HEK293 (cell line): Measurements from ENCODE around the gene TP53I3.

Experiments
- HOXC10 ChIP-seq: sonication (generic); formaldehyde crosslinking; IDR thresholded peaks from 2 replicates; pipeline ENCODE4 v1.8.1; 2023; ENCODE audit warnings: mild to moderate bottlenecking, missing genetic modification reagents
- KLF10 ChIP-seq: fragments of 450-650 bp; IDR thresholded peaks from 2 replicates; pipeline ENCODE4 v1.5.1; 2018; ENCODE audit warnings: missing biosample characterization, mild to moderate bottlenecking, missing genetic modification characterization
- KLF8 ChIP-seq: fragments of 450-650 bp; formaldehyde crosslinking; IDR thresholded peaks from 2 replicates; pipeline ENCODE4 v1.5.1; 2016; ENCODE audit warnings: missing biosample characterization, missing genetic modification characterization
- OVOL3 ChIP-seq: fragments of 450-650 bp; formaldehyde crosslinking; IDR thresholded peaks from 2 replicates; pipeline ENCODE4 v1.5.1; 2016; ENCODE audit warnings: missing biosample characterization, missing genetic modification characterization
- PRDM1 ChIP-seq: fragments of 450-650 bp; formaldehyde crosslinking; IDR thresholded peaks from 2 replicates; pipeline ENCODE4; 2016; ENCODE audit warnings: missing biosample characterization, missing genetic modification characterization
- SCRT2 ChIP-seq: fragments of 450-650 bp; formaldehyde crosslinking; IDR thresholded peaks from 2 replicates; pipeline ENCODE4 v1.5.1; 2016; ENCODE audit warnings: missing biosample characterization, missing genetic modification characterization
- ZBTB20 ChIP-seq: fragments of 450-650 bp; formaldehyde crosslinking; IDR thresholded peaks from 2 replicates; pipeline ENCODE4 v1.5.1; 2016; ENCODE audit warnings: missing biosample characterization, missing genetic modification characterization
- ZNF112 ChIP-seq: fragments of 450-650 bp; formaldehyde crosslinking; IDR thresholded peaks from 2 replicates; pipeline ENCODE4 v1.5.0; 2017; ENCODE audit warnings: missing biosample characterization, missing genetic modification characterization
- ZNF114 ChIP-seq: fragments of 450-650 bp; formaldehyde crosslinking; IDR thresholded peaks from 2 replicates; pipeline ENCODE4 v1.5.0; 2017; ENCODE audit warnings: missing biosample characterization, missing genetic modification characterization
- ZNF175 ChIP-seq: fragments of 450-650 bp; formaldehyde crosslinking; IDR thresholded peaks from 2 replicates; pipeline ENCODE4 v1.5.1; 2016; ENCODE audit warnings: missing biosample characterization, missing genetic modification characterization
- ZNF19 ChIP-seq: fragments of 450-650 bp; formaldehyde crosslinking; IDR thresholded peaks from 2 replicates; pipeline ENCODE4; 2016; ENCODE audit warnings: missing biosample characterization, missing genetic modification characterization, low read depth
- ZNF221 ChIP-seq: fragments of 450-650 bp; formaldehyde crosslinking; IDR thresholded peaks from 2 replicates; pipeline ENCODE4 v1.5.1; 2017; ENCODE audit warnings: missing biosample characterization, missing genetic modification characterization, borderline replicate concordance
- ZNF302 ChIP-seq: fragments of 450-650 bp; formaldehyde crosslinking; IDR thresholded peaks from 2 replicates; pipeline ENCODE4 v1.5.1; 2016; ENCODE audit warnings: missing biosample characterization, missing genetic modification characterization, low read depth
- ZNF324 ChIP-seq: fragments of 450-650 bp; formaldehyde crosslinking; IDR thresholded peaks from 2 replicates; pipeline ENCODE4 v1.5.1; 2016; ENCODE audit warnings: missing biosample characterization, missing genetic modification characterization
- ZNF354C ChIP-seq: fragments of 450-650 bp; formaldehyde crosslinking; IDR thresholded peaks from 2 replicates; pipeline ENCODE4 v1.5.1; 2016; ENCODE audit warnings: missing biosample characterization, missing genetic modification characterization, low read depth, borderline replicate concordance
- ZNF416 ChIP-seq: fragments of 450-650 bp; formaldehyde crosslinking; IDR thresholded peaks from 2 replicates; pipeline ENCODE4 v1.5.1; 2016; ENCODE audit warnings: missing biosample characterization, missing genetic modification characterization
- ZNF521 ChIP-seq: fragments of 450-650 bp; formaldehyde crosslinking; IDR thresholded peaks from 2 replicates; pipeline ENCODE4 v1.5.1; 2017; ENCODE audit warnings: missing biosample characterization, mild to moderate bottlenecking, missing genetic modification characterization
- ZNF558 ChIP-seq: fragments of 450-650 bp; formaldehyde crosslinking; IDR thresholded peaks from 2 replicates; pipeline ENCODE4 v1.5.1; 2016; ENCODE audit warnings: missing biosample characterization, missing genetic modification characterization
- ZNF621 ChIP-seq: fragments of 450-650 bp; formaldehyde crosslinking; IDR thresholded peaks from 2 replicates; pipeline ENCODE4 v1.5.1; 2017; ENCODE audit warnings: missing biosample characterization, missing genetic modification characterization
- ZNF623 ChIP-seq: fragments of 450-650 bp; formaldehyde crosslinking; IDR thresholded peaks from 2 replicates; pipeline ENCODE4 v1.5.1; 2016; ENCODE audit warnings: missing biosample characterization, missing genetic modification characterization
- ZNF624 ChIP-seq: fragments of 450-650 bp; formaldehyde crosslinking; IDR thresholded peaks from 2 replicates; pipeline ENCODE4 v1.5.1; 2017; ENCODE audit warnings: missing biosample characterization, missing genetic modification characterization
- ZNF629 ChIP-seq: fragments of 450-650 bp; formaldehyde crosslinking; IDR thresholded peaks from 2 replicates; pipeline ENCODE4 v1.5.1; 2017; ENCODE audit warnings: missing biosample characterization, missing genetic modification characterization
- ZNF707 ChIP-seq: fragments of 450-650 bp; formaldehyde crosslinking; IDR thresholded peaks from 2 replicates; pipeline ENCODE4 v1.5.1; 2016; ENCODE audit warnings: missing biosample characterization, missing genetic modification characterization
- ZNF747 ChIP-seq: fragments of 450-650 bp; formaldehyde crosslinking; IDR thresholded peaks from 2 replicates; pipeline ENCODE4 v1.5.1; 2016; ENCODE audit warnings: missing biosample characterization, missing genetic modification characterization
- ZNF777 ChIP-seq: fragments of 450-650 bp; formaldehyde crosslinking; IDR thresholded peaks from 2 replicates; pipeline ENCODE4 v1.5.1; 2017; ENCODE audit warnings: missing biosample characterization, missing genetic modification characterization, borderline replicate concordance
- TF ChIP-seq, protein P1 (sequence below): sonication (generic); formaldehyde crosslinking; IDR thresholded peaks from 2 replicates; pipeline ENCODE4 v1.8.1; 2022; ENCODE audit warnings: mild to moderate bottlenecking, moderate library complexity, missing genetic modification reagents
- TF ChIP-seq, protein P2 (sequence below): fragments of 450-650 bp; formaldehyde crosslinking; IDR thresholded peaks from 2 replicates; pipeline ENCODE4 v1.5.1; 2017; ENCODE audit warnings: missing biosample characterization, missing genetic modification characterization
- TF ChIP-seq, protein P3 (sequence below): fragments of 450-650 bp; formaldehyde crosslinking; IDR thresholded peaks from 2 replicates; pipeline ENCODE4 v1.5.1; 2016; ENCODE audit warnings: missing biosample characterization, missing genetic modification characterization
- TF ChIP-seq, protein P4 (sequence below): fragments of 450-650 bp; formaldehyde crosslinking; IDR thresholded peaks from 2 replicates; pipeline ENCODE4 v1.5.1; 2017; ENCODE audit warnings: missing biosample characterization, mild to moderate bottlenecking, missing genetic modification characterization, moderate library complexity
- TF ChIP-seq, protein P5 (sequence below): fragments of 450-650 bp; formaldehyde crosslinking; IDR thresholded peaks from 2 replicates; pipeline ENCODE4 v1.5.1; 2016; ENCODE audit warnings: missing biosample characterization, missing genetic modification characterization
- TF ChIP-seq, protein P6 (sequence below): fragments of 450-650 bp; formaldehyde crosslinking; IDR thresholded peaks from 2 replicates; pipeline ENCODE4 v1.5.1; 2016; ENCODE audit warnings: missing biosample characterization, missing genetic modification characterization

The TP53I3 gene

DNA sequence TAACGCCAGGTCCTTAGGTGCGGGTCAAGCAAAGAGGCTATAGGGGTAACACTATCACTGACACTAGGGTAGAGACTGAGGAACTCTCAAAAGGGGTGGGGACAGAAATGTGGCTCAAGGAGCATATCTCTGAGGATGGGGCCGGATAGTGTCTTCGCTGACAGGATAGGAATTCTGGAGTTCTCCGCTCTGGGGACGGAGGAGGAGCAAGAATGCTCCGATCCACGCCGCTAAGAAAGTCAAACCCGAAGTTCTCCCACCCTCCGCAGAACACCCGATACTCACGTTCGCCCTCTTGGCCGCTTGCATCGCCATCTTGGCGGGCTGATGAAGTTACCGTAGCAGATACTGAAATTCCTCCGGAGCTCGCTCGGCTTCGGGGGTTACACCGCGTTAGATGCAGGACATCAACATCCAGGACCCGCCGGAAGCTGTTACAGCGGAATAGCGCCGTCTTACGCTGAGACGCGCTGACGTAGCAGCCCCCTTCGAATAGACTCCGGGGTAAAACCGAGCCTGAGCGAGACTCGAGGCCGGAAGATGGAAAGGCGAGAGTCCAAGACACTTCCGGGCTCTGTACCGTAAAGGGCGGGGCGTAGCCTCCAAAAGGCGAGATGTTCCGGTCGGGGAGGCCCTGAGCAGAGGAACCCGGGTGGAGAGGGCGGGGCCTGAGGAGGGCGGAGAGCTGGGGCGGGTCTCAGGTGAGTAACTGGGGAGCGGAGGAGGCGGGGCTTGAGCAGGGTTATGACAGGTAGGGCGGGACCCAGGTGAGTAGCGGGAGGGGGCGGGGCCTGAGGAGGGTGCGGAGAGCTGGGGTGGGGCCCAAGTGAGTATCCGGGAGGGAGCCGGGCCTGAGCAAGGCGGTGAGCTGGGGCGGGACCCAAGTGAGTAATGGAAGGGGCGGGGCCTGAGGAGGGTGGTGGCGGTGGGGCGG lies 8.5 kb downstream of the TP53I3 start, which contains the start of gene SF3B6 (continued):
- TF ChIP-seq ZNF19 (no peak), ZNF623 (tag by site-specific recombination) (no peak), KLF8 (tag by site-specific recombination) (peak; percentile 95), SCRT2 (no peak), ZNF221 (tag by site-specific recombination) (no peak), ZNF777 (tag by site-specific recombination) (no peak), PRDM1 (tag by site-specific recombination) (no peak), ZNF114 (tag by site-specific recombination) (no peak), OVOL3 (0 out of 2 replicates have a peak, but pooled peaks have one; percentile 17), ZNF324 (tag by site-specific recombination) (peak; percentile 80), HOXC10 (CRISPR knock-in tag) (no peak), ZNF416 (no peak), ZNF624 (tag by site-specific recombination) (no peak), ZNF629 (peak; percentile 95), ZNF747 (no peak), ZNF175 (tag by site-specific recombination) (no peak), ZNF521 (no peak), KLF10 (tag by site-specific recombination) (peak; percentile 56; the same call in 1 of the 2 replicates), ZNF707 (tag by site-specific recombination) (no peak), ZNF354C (tag by site-specific recombination) (no peak), ZNF621 (tag by site-specific recombination) (no peak), ZNF558 (tag by site-specific recombination) (peak; percentile 73; the same call in 1 of the 2 replicates), ZNF302 (no peak), ZBTB20 (no peak; the same call in none of the 2 replicates), ZNF112 (tag by site-specific recombination) (no peak)
- TF ChIP-seq, protein P1, sequence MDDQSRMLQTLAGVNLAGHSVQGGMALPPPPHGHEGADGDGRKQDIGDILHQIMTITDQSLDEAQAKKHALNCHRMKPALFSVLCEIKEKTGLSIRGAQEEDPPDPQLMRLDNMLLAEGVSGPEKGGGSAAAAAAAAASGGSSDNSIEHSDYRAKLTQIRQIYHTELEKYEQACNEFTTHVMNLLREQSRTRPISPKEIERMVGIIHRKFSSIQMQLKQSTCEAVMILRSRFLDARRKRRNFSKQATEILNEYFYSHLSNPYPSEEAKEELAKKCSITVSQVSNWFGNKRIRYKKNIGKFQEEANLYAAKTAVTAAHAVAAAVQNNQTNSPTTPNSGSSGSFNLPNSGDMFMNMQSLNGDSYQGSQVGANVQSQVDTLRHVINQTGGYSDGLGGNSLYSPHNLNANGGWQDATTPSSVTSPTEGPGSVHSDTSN = peak; percentile 90; the same call in 1 of the 2 replicates
- TF ChIP-seq, protein P2, sequence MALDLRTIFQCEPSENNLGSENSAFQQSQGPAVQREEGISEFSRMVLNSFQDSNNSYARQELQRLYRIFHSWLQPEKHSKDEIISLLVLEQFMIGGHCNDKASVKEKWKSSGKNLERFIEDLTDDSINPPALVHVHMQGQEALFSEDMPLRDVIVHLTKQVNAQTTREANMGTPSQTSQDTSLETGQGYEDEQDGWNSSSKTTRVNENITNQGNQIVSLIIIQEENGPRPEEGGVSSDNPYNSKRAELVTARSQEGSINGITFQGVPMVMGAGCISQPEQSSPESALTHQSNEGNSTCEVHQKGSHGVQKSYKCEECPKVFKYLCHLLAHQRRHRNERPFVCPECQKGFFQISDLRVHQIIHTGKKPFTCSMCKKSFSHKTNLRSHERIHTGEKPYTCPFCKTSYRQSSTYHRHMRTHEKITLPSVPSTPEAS = peak; percentile 47; the same call in 1 of the 2 replicates
- TF ChIP-seq, protein P3, sequence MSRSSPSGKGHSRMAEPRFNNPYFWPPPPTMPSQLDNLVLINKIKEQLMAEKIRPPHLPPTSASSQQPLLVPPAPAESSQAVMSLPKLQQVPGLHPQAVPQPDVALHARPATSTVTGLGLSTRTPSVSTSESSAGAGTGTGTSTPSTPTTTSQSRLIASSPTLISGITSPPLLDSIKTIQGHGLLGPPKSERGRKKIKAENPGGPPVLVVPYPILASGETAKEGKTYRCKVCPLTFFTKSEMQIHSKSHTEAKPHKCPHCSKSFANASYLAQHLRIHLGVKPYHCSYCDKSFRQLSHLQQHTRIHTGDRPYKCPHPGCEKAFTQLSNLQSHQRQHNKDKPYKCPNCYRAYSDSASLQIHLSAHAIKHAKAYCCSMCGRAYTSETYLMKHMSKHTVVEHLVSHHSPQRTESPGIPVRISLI (tag by site-specific recombination) = no peak
- TF ChIP-seq, protein P4, sequence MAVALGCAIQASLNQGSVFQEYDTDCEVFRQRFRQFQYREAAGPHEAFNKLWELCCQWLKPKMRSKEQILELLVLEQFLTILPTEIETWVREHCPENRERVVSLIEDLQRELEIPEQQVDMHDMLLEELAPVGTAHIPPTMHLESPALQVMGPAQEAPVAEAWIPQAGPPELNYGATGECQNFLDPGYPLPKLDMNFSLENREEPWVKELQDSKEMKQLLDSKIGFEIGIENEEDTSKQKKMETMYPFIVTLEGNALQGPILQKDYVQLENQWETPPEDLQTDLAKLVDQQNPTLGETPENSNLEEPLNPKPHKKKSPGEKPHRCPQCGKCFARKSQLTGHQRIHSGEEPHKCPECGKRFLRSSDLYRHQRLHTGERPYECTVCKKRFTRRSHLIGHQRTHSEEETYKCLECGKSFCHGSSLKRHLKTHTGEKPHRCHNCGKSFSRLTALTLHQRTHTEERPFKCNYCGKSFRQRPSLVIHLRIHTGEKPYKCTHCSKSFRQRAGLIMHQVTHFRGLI (tag by site-specific recombination) = no peak
- TF ChIP-seq, protein P5, sequence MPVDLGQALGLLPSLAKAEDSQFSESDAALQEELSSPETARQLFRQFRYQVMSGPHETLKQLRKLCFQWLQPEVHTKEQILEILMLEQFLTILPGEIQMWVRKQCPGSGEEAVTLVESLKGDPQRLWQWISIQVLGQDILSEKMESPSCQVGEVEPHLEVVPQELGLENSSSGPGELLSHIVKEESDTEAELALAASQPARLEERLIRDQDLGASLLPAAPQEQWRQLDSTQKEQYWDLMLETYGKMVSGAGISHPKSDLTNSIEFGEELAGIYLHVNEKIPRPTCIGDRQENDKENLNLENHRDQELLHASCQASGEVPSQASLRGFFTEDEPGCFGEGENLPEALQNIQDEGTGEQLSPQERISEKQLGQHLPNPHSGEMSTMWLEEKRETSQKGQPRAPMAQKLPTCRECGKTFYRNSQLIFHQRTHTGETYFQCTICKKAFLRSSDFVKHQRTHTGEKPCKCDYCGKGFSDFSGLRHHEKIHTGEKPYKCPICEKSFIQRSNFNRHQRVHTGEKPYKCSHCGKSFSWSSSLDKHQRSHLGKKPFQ (tag by site-specific recombination) = no peak
- TF ChIP-seq, protein P6, sequence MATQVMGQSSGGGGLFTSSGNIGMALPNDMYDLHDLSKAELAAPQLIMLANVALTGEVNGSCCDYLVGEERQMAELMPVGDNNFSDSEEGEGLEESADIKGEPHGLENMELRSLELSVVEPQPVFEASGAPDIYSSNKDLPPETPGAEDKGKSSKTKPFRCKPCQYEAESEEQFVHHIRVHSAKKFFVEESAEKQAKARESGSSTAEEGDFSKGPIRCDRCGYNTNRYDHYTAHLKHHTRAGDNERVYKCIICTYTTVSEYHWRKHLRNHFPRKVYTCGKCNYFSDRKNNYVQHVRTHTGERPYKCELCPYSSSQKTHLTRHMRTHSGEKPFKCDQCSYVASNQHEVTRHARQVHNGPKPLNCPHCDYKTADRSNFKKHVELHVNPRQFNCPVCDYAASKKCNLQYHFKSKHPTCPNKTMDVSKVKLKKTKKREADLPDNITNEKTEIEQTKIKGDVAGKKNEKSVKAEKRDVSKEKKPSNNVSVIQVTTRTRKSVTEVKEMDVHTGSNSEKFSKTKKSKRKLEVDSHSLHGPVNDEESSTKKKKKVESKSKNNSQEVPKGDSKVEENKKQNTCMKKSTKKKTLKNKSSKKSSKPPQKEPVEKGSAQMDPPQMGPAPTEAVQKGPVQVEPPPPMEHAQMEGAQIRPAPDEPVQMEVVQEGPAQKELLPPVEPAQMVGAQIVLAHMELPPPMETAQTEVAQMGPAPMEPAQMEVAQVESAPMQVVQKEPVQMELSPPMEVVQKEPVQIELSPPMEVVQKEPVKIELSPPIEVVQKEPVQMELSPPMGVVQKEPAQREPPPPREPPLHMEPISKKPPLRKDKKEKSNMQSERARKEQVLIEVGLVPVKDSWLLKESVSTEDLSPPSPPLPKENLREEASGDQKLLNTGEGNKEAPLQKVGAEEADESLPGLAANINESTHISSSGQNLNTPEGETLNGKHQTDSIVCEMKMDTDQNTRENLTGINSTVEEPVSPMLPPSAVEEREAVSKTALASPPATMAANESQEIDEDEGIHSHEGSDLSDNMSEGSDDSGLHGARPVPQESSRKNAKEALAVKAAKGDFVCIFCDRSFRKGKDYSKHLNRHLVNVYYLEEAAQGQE (tag by site-specific recombination) = no peak
